Loucy (cell line): ENCODE results near the gene BANP.

Experiments
- H2AFZ ChIP-seq: fragments of 200-600 bp; sonication (generic); 2 replicates; pipeline ENCODE4 v1.6.0; 2016; ENCODE audit warnings: antibody characterized with exemption, mild to moderate bottlenecking, low read length, moderate library complexity
- H3F3A ChIP-seq: fragments of 200-600 bp; 2 replicates; pipeline ENCODE4 v1.6.0; 2016; ENCODE audit warnings: antibody characterized with exemption, low read depth, mild to moderate bottlenecking
- H3K27me3 ChIP-seq: fragments of 200-600 bp; sonication (generic); 2 replicates; pipeline ENCODE4 v1.6.1; 2014; ENCODE audit warnings: low read length, mild to moderate bottlenecking; ENCODE audit not compliant: insufficient read depth, poor library complexity, severe bottlenecking
- H3K36me3 ChIP-seq: fragments of 200-600 bp; sonication (generic); 2 replicates; pipeline ENCODE4 v1.6.1; 2016; ENCODE audit warnings: low read length; ENCODE audit not compliant: insufficient read depth
- H3K4me1 ChIP-seq: fragments of 200-600 bp; sonication (generic); 2 replicates; pipeline ENCODE4 v1.5.1; 2014; ENCODE audit warnings: low read length, mild to moderate bottlenecking; ENCODE audit not compliant: insufficient read depth, poor library complexity, severe bottlenecking
- H3K4me2 ChIP-seq: fragments of 200-600 bp; sonication (generic); 2 replicates; pipeline ENCODE4 v1.6.0; 2014; ENCODE audit warnings: antibody characterized with exemption, low read length, low read depth, mild to moderate bottlenecking; ENCODE audit not compliant: poor library complexity, severe bottlenecking
- H3K4me3 ChIP-seq: fragments of 200-600 bp; sonication (generic); 2 replicates; pipeline ENCODE4 v1.5.1; 2014; ENCODE audit warnings: low read length, mild to moderate bottlenecking, mixed read lengths; ENCODE audit not compliant: poor library complexity, severe bottlenecking
- H3K79me2 ChIP-seq: fragments of 200-600 bp; sonication (generic); 2 replicates; pipeline ENCODE4 v1.6.1; 2014; ENCODE audit warnings: low read length; ENCODE audit not compliant: insufficient read depth
- H3K9ac ChIP-seq: fragments of 200-600 bp; sonication (generic); 2 replicates; pipeline ENCODE4 v1.6.0; 2014; ENCODE audit warnings: mild to moderate bottlenecking, low read depth, low read length, moderate library complexity; ENCODE audit not compliant: poor library complexity, severe bottlenecking
- H3K9me2 ChIP-seq: fragments of 200-600 bp; sonication (generic); replicated peaks from 2 replicates; pipeline ENCODE4 v1.6.1; 2016; ENCODE audit warnings: low read depth, low read length, mixed read lengths
- H3K9me3 ChIP-seq: fragments of 200-600 bp; sonication (generic); 2 replicates; pipeline ENCODE4 v1.6.1; 2014; ENCODE audit warnings: mild to moderate bottlenecking, antibody characterized with exemption, low read length, low read depth; ENCODE audit not compliant: insufficient read depth
- H4K20me1 ChIP-seq: fragments of 200-600 bp; sonication (generic); 2 replicates; pipeline ENCODE4 v1.6.0; 2014; ENCODE audit warnings: antibody characterized with exemption, low read length, mild to moderate bottlenecking; ENCODE audit not compliant: insufficient read depth, poor library complexity, severe bottlenecking
- EZH2phosphoT487 ChIP-seq: fragments of 200-600 bp; IDR thresholded peaks from 2 replicates; pipeline ENCODE4 v1.6.1; 2018; ENCODE audit warnings: antibody characterized with exemption, mild to moderate bottlenecking, moderate library complexity, borderline replicate concordance
- TF ChIP-seq, protein P1 (sequence below): fragments of 200-600 bp; sonication (generic); conservative IDR thresholded peaks from 2 replicates; pipeline ENCODE4 v1.5.1; 2014; ENCODE audit warnings: mild to moderate bottlenecking, antibody characterized with exemption, low read length

BANP gene

GRCh38 chr16:88003736-88004135 lies 52.5 kb downstream of the BANP start:
- Histone ChIP-seq H3K9ac (no peak overlapping the region), H3K9me2 (no peaks in the 10 kb centered on the region), H3K36me3 (peaks cover 12% of the 10 kb centered on the region; the same call in 1 of the 2 replicates), H2AFZ (no peak overlapping the region), H3K4me2 (no peak overlapping the region), H4K20me1 (no peaks in the 10 kb centered on the region), H3F3A (no peaks in the 10 kb centered on the region), H3K9me3 (no peaks in the 10 kb centered on the region), H3K79me2 (no peaks in the 10 kb centered on the region), H3K27me3 (no peaks in the 10 kb centered on the region), H3K4me1 (no peaks in the 10 kb centered on the region), H3K4me3 (no peak overlapping the region)
- TF ChIP-seq EZH2phosphoT487, result no peak
- TF ChIP-seq, protein P1, sequence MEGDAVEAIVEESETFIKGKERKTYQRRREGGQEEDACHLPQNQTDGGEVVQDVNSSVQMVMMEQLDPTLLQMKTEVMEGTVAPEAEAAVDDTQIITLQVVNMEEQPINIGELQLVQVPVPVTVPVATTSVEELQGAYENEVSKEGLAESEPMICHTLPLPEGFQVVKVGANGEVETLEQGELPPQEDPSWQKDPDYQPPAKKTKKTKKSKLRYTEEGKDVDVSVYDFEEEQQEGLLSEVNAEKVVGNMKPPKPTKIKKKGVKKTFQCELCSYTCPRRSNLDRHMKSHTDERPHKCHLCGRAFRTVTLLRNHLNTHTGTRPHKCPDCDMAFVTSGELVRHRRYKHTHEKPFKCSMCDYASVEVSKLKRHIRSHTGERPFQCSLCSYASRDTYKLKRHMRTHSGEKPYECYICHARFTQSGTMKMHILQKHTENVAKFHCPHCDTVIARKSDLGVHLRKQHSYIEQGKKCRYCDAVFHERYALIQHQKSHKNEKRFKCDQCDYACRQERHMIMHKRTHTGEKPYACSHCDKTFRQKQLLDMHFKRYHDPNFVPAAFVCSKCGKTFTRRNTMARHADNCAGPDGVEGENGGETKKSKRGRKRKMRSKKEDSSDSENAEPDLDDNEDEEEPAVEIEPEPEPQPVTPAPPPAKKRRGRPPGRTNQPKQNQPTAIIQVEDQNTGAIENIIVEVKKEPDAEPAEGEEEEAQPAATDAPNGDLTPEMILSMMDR, result no peak

GRCh38 chr16:88004391-88004790 lies 53.2 kb downstream of the BANP start:
- peaks cover 12% of the 10 kb centered on the region; the same call in 1 of the 2 replicates for H3K36me3 ChIP-seq
- no peaks in the 10 kb centered on the region for H3K9me3 ChIP-seq
- no peaks in the 10 kb centered on the region for H4K20me1 ChIP-seq
- no peaks in the 10 kb centered on the region for H3K79me2 ChIP-seq
- no peaks in the 10 kb centered on the region for H3K27me3 ChIP-seq
- H3F3A ChIP-seq, result no peaks in the 10 kb centered on the region
- no peak overlapping the region for H3K4me3 ChIP-seq
- TF ChIP-seq, protein P1, result no peak
- no peak for TF ChIP-seq EZH2phosphoT487
- H3K9ac ChIP-seq, result no peak overlapping the region
- H3K9me2 ChIP-seq, result no peaks in the 10 kb centered on the region
- no peak overlapping the region for H3K4me2 ChIP-seq
- H2AFZ ChIP-seq, result no peak overlapping the region
- H3K4me1 ChIP-seq, result no peaks in the 10 kb centered on the region

DNA sequence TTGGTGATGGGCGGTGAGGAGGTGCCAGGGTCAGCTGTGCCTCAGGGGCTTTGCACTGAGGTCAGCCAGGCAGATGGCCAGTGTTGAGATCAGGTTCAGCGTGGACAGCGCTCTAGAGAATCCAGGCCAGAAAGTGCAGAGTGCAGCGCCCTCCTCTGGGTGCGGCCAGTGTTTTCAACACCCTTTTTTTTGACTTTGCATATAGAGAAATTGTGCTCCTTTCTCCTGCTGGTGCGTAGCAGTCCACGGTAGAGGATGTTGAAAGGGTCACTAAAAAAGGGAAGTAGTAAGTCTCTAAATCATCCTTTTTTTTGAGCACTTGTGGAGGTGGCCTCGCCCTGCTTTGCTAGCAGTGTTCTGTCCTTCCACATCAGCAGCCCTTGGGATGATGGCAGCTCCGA lies 53.9 kb downstream of the BANP start:
- Histone ChIP-seq H3K4me3 (no peak overlapping the region), H3K27me3 (no peaks in the 10 kb centered on the region), H2AFZ (no peak overlapping the region), H3K9ac (no peak overlapping the region), H3K36me3 (peaks cover 12% of the 10 kb centered on the region; the same call in 1 of the 2 replicates), H3F3A (no peaks in the 10 kb centered on the region), H3K4me2 (no peak overlapping the region), H3K9me2 (no peaks in the 10 kb centered on the region), H3K9me3 (no peaks in the 10 kb centered on the region), H3K4me1 (no peaks in the 10 kb centered on the region), H4K20me1 (no peaks in the 10 kb centered on the region), H3K79me2 (no peaks in the 10 kb centered on the region)
- TF ChIP-seq EZH2phosphoT487, result no peak
- TF ChIP-seq, protein P1, result 0 out of 2 replicates have a peak, but pooled peaks have one; percentile 24
